GM15510 (cell line): ENCODE results near the gene ZNF787.

Experiments used
- POLR2A ChIP-seq: IDR thresholded peaks from 3 replicates; pipeline ENCODE4 v1.6.1; 2011; ENCODE audit warnings: borderline replicate concordance; ENCODE audit not compliant: insufficient read length; ENCODE audit errors: extremely low read depth

ZNF787 gene

DNA sequence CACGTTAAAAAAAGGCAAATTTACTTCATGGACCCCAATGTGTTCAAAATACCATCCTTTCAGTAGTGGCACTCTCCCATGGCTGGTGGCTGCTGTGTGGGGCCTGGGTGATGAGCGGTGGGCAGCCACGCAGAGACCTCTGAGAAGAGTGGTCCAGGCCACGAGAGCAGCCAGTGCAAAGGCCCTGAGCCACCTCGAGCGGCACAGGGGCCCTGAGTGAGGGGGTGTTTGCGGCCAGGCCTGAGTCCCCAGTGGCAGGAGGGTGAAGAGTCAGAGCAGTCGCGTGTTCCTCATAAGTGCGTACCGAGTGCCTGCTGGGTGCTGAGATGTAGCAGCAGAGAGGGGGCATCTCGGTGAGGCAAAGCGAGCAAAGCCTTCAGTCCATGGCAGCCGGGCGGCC is 27.0 kb upstream of the ZNF787 start:
- no peak for TF ChIP-seq POLR2A

- no peak for TF ChIP-seq POLR2A
These were observed 26.2 kb upstream of the ZNF787 start for GRCh38 chr19:56147307-56147706.

DNA sequence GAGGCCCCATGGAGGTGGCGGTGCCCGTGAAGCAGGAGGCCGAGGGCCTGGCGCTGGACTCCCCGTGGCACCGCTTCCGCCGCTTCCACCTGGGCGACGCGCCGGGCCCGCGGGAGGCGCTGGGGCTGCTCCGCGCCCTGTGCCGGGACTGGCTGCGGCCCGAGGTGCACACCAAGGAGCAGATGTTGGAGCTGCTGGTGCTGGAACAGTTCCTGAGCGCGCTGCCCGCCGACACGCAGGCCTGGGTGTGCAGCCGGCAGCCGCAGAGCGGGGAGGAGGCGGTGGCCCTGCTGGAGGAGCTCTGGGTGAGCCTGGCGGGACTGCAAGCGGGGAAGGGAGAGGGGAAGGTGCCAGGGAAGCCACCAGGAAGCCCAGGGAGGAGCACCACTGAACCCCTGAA is 25.8 kb upstream of the ZNF787 start:
- no peak for TF ChIP-seq POLR2A

DNA sequence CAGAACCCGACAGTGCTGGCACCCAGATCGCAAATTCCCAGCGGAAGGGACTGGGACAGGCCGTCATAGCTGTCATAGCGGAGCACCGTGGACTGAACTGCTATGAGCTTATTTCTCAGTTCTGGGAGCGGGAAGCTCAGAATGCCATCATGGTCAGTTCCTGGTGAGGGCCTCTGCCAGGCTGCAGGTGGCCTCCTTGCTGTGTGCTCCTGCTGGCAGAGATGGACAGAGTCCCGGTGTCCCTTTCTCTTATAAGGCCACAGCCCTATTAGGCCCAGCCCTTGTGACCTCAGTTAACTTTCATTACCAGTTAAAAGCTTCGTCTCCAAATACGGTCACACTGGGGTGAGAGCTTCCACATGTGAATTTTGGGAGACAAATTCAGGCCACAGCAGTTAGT is 24.6 kb upstream of the ZNF787 start:
- TF ChIP-seq POLR2A: no peak

DNA sequence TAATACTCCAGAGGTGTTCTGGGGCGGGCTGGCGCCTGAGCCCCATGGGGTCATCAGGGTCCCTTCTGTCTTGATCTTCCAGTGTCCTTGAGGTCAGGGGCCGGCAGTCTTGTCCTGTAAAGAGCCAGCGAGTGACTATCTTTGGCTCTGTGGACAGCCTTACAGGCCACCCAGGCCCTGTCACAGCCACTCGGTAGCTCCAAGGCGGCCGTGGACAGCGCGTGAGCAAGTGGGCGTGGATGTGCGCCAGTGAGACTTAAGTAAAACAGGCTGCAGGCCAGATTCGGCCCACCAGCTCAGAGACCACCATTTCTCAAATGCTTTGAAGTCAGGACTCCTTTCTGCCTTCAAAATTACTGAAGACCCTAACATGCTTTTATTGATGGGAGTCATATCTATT is 23.7 kb upstream of the ZNF787 start:
- no peak for TF ChIP-seq POLR2A

GRCh38 chr19:56144376-56144775 is 23.3 kb upstream of the ZNF787 start:
- TF ChIP-seq POLR2A: no peak

DNA sequence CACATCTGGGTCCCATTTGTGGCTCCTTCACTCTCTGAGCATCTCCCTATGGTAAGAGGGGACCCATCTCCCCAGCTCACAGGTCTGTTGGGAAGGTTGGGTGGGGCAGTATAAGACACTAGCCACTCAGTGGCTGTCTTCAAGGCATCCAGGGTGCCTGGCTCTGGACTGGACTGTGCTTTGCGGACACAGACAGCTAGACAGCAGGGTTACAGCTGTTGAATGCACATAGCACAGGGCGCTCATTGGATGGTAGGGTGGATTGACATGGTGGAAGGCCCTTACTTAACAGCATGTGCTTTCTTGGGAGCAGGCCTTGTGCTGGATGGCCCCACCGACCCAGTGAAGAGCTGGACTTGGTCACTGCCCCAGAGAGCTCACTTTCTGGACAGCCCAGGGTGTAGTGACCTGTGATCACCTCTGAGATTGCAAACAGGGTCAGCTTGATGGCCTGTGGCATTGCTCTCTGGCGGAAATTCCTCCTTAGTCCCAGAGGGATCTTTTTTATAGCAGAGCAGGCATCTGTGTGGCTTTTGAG is 21.9 kb upstream of the ZNF787 start:
- no peak for TF ChIP-seq POLR2A

GRCh38 chr19:56142087-56142787 is 21.1 kb upstream of the ZNF787 start:
- no peak for TF ChIP-seq POLR2A

GRCh38 chr19:56141417-56141993 is 20.4 kb upstream of the ZNF787 start:
- TF ChIP-seq POLR2A: no peak

DNA sequence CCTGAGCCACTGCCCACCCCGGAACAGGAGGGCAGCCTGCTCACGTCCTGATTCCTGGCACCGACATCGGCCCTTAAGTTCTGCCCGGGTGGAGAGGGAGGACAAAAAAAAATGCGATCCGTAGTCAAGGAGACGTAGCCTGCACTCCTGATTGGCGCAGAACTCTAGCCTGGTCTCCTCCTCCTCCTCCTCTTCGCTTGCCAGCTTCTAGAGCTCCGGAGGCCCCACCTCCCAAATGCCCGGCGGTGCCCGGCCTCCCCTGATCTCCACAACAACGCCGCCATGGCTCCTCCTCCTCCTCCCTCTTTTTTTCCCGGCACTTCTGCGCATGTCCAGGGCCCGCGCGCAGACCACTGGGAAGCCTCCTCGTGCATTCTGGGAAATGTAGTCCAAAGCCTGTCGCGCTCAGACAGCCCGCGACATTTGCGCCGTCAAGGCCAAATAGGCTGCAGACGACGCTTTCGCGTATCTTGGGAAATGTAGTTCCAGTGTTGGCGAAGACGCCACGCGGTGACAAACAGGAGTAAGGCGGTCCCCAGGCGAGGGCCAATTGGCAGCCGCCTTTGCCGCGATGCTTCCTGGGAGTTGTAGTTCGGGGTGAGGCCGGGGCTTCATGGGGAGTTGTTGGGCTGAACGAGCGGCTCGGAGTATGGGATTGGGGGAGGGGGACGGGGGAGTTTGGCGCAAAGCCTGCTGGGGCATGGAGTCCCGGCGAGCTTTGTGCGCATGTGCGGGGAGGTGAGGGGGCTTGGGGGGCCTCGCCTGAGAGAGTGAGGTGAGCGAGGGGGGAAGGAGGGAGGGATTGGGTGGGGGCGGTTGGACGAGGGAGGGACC is 19.7 kb upstream of the ZNF787 start, which contains the start of gene ZNF444:
Gene ZNF444, plus strand, starts transcription at position 705 of the 834 bp plus-strand sequence. CDS start 5,625 bp downstream, outside the sequence.
- TF ChIP-seq POLR2A: peak; percentile 65

GRCh38 chr19:56139847-56140582 is 18.9 kb upstream of the ZNF787 start:
- TF ChIP-seq POLR2A: no peak

GRCh38 chr19:56138069-56138468 is 17.0 kb upstream of the ZNF787 start:
- no peak for TF ChIP-seq POLR2A

GRCh38 chr19:56137405-56137804 is 16.3 kb upstream of the ZNF787 start:
- no peak for TF ChIP-seq POLR2A

DNA sequence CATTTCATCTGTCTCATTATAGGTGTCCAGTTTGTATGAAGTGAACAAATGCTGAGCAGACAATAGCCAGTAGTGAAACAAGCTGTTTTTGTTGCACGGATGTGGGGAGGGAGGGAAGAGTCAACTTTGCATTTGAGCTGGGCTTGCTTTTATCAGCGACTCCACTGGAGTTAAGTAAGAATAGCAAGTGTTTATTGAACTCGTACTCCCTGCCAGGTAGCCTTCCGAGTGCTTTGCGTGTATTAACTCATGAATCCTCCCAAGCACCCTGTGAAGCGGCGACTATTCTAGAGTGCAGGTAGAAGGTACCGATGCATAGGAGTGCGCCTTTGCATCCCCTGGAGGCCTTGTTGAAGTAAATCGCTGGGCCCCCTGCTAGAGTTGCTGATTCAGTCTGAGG is 15.3 kb upstream of the ZNF787 start:
- no peak for TF ChIP-seq POLR2A

GRCh38 chr19:56134654-56134921 is 13.5 kb upstream of the ZNF787 start:
- TF ChIP-seq POLR2A: no peak
